HCT116 (cell line): ENCODE measurements around the gene CYP3A4. TPM values are rescaled to one million over a fixed set of nuclear protein-coding genes. Genes with fewer than 3 reads are reported as not detected.
A peak's percentile ranks its signal among the peaks of the same experiment; 100 is the strongest.

Source experiments
- ATAC-seq: fragments of 200-7000 bp; cut with Tn5 transposase; 2 replicates; pipeline ENCODE4 v1.9.1; 2020; ENCODE audit warnings: mild to moderate bottlenecking, moderate library complexity
- BruUV-seq: library from RNA; stranded (reverse); fragments of 400-500 nt; replicated peaks from 2 replicates; lab custom pipeline; 2021; lab: Mats Ljungman, UMichigan
- CTCF ChIA-PET: fragments of 300-600 bp; sonication (Branson Sonifier 250); formaldehyde crosslinking; loops from one replicate; lab custom pipeline; 2021; ENCODE audit warnings: antibody characterized with exemption; lab: Charles Lee
- POLR2A ChIA-PET: fragments of 300-600, 350-600 bp; sonication (Branson Sonifier 250); formaldehyde crosslinking; loops from one replicate; lab custom pipeline; 2021; ENCODE audit warnings: antibody characterized with exemption; lab: Charles Lee
- RAD21 ChIA-PET, 2 experiments: fragments of 300-600 bp; sonication (Branson Sonifier 250); formaldehyde crosslinking; loops; one replicate each; lab custom pipeline; 2023; ENCODE audit warnings: low total read pairs in 2 of 2; ENCODE audit not compliant: uncharacterized antibody in 2 of 2, unreplicated experiment in 2 of 2, low non-redundant PET in 1 of 2; lab: Charles Lee
- DNase-seq: peaks from one replicate; pipeline ENCODE4 v3.0.0-alpha.2; 2010; ENCODE audit warnings: low read depth, low spot score
- H2AFZ ChIP-seq: fragments of 200-600 bp; shearing (Covaris generic), sonication (generic); 2 replicates; pipeline ENCODE4 v1.6.1; 2017; ENCODE audit warnings: low read depth, mixed run types, mixed read lengths, antibody characterized with exemption, low read length; ENCODE audit not compliant: poor library complexity, severe bottlenecking
- H3K27ac ChIP-seq: 2 replicates; pipeline ENCODE4 v1.5.1; 2012; ENCODE audit warnings: low read depth, low read length
- H3K27me3 ChIP-seq: fragments of 200-600 bp; sonication (generic); 2 replicates; pipeline ENCODE4 v1.6.1; 2016; ENCODE audit warnings: mixed run types, low read length, mixed read lengths; ENCODE audit not compliant: insufficient read depth
- H3K36me3 ChIP-seq, 2 experiments: fragments of 200-500 bp in 1 of 2; fragments of 200-600 bp in 1 of 2; sonication (Bioruptor generic) in 1 of 2; sonication (generic) in 1 of 2; 2 replicates each; pipeline versions ENCODE4 v1.5.1 to v1.6.1; 2014 to 2016; ENCODE audit warnings: low read length in 2 of 2, inconsistent platforms in 1 of 2, mixed read lengths in 1 of 2, mixed run types in 1 of 2; ENCODE audit not compliant: insufficient read depth in 2 of 2, control insufficient read depth in 1 of 2
- H3K4me1 ChIP-seq, 2 experiments: fragments of 200-600 bp in 1 of 2; sonication (generic) in 1 of 2; 2 replicates each; pipeline versions ENCODE4 v1.5.1 to v1.6.1; 2012 to 2017; ENCODE audit warnings: low read length in 2 of 2, inconsistent platforms in 1 of 2, mild to moderate bottlenecking in 1 of 2, mixed read lengths in 1 of 2, mixed run types in 1 of 2, moderate library complexity in 1 of 2; ENCODE audit not compliant: insufficient read depth in 2 of 2, control insufficient read depth in 1 of 2
- H3K4me2 ChIP-seq: fragments of 200-600 bp; sonication (generic); 2 replicates; pipeline ENCODE4 v1.6.1; 2017; ENCODE audit warnings: mixed run types, low read length, mixed read lengths
- H3K4me3 ChIP-seq, 2 experiments: fragments of 200-600 bp in 1 of 2; sonication (generic) in 1 of 2; replicated peaks in 1 of 2; 2 replicates each; pipeline ENCODE4 v1.5.1; 2011 to 2016; ENCODE audit warnings: low read length in 2 of 2, control low read depth in 1 of 2, low read depth in 1 of 2, mild to moderate bottlenecking in 1 of 2, mixed read lengths in 1 of 2, mixed run types in 1 of 2
- H3K79me2 ChIP-seq: fragments of 200-600 bp; sonication (generic); 2 replicates; pipeline ENCODE4 v1.6.1; 2017; ENCODE audit warnings: mild to moderate bottlenecking, mixed run types, low read length, moderate library complexity, mixed read lengths; ENCODE audit not compliant: insufficient read depth
- H3K9ac ChIP-seq: fragments of 200-600 bp; sonication (generic); 2 replicates; pipeline ENCODE4 v1.6.1; 2016; ENCODE audit warnings: low read length, mixed read lengths
- H3K9me2 ChIP-seq: fragments of 200-600 bp; sonication (generic), shearing (Covaris generic); 2 replicates; pipeline ENCODE4 v1.6.1; 2017; ENCODE audit warnings: mixed run types, mild to moderate bottlenecking, moderate library complexity; ENCODE audit not compliant: insufficient read depth
- H3K9me3 ChIP-seq, 2 experiments: fragments of 200-500 bp in 1 of 2; fragments of 200-600 bp in 1 of 2; sonication (Bioruptor generic) in 1 of 2; sonication (generic) in 1 of 2; 2 replicates each; pipeline ENCODE4 v1.6.1; 2014 to 2017; ENCODE audit warnings: low read length in 2 of 2, mixed read lengths in 2 of 2, inconsistent platforms in 1 of 2, low read depth in 1 of 2, mild to moderate bottlenecking in 1 of 2, mixed run types in 1 of 2, moderate library complexity in 1 of 2; ENCODE audit not compliant: control insufficient read depth in 1 of 2, insufficient read depth in 1 of 2
- H4K20me1 ChIP-seq: fragments of 200-600 bp; sonication (generic), shearing (Covaris generic); 2 replicates; pipeline ENCODE4 v1.6.1; 2017; ENCODE audit warnings: mixed run types, mild to moderate bottlenecking, moderate library complexity; ENCODE audit not compliant: insufficient read depth
- EGR1 ChIP-seq: IDR thresholded peaks from 2 replicates; pipeline ENCODE4 v1.6.1; 2012; ENCODE audit warnings: low read depth
- ELF1 ChIP-seq: IDR thresholded peaks from 2 replicates; pipeline ENCODE4 v1.6.1; 2012; ENCODE audit warnings: low read depth, borderline replicate concordance
- EZH2 ChIP-seq: fragments of 200-600 bp; sonication (generic); IDR thresholded peaks from 2 replicates; pipeline ENCODE4 v1.6.1; 2017; ENCODE audit warnings: antibody characterized with exemption, mixed run types
- FOSL1 ChIP-seq: IDR thresholded peaks from 2 replicates; pipeline ENCODE4 v1.6.1; 2012; ENCODE audit warnings: low read depth
- JUND ChIP-seq: IDR thresholded peaks from 2 replicates; pipeline ENCODE4 v1.6.1; 2012
- POLR2A ChIP-seq: IDR thresholded peaks from 2 replicates; pipeline ENCODE4 v1.7.0; 2011; ENCODE audit warnings: borderline replicate concordance; ENCODE audit not compliant: insufficient read depth, insufficient read length; ENCODE audit errors: extremely low read depth
- SP1 ChIP-seq: IDR thresholded peaks from 2 replicates; pipeline ENCODE4 v1.6.1; 2012; ENCODE audit warnings: low read depth
- ZFX ChIP-seq: fragments of 450-650 bp; IDR thresholded peaks from 2 replicates; pipeline ENCODE4 v1.6.1; 2017
- intact Hi-C: fragments of 100-400 bp; cut with micrococcal nuclease; formaldehyde crosslinking; loops from 2 replicates; pipeline ENCODE4 v1.10.0; 2022
- total RNA-seq: library from RNA; stranded (reverse); gene quantifications from one replicate; pipeline ENCODE4 v1.2.1, GENCODE V29; 2021; ENCODE audit not compliant: unreplicated experiment
- TF ChIP-seq, protein P1 (sequence below): IDR thresholded peaks from 2 replicates; pipeline ENCODE4 v1.6.1; 2011; ENCODE audit warnings: mild to moderate bottlenecking, low read length, moderate library complexity; ENCODE audit not compliant: insufficient replicate concordance; ENCODE audit errors: extremely low read depth
- TF ChIP-seq, protein P2 (sequence below): IDR thresholded peaks from 2 replicates; pipeline ENCODE4 v1.6.1; 2012; ENCODE audit warnings: low read depth

Gene CYP3A4
- total RNA-seq, 1 experiment from 2014 or later = 0.25 TPM

DNA sequence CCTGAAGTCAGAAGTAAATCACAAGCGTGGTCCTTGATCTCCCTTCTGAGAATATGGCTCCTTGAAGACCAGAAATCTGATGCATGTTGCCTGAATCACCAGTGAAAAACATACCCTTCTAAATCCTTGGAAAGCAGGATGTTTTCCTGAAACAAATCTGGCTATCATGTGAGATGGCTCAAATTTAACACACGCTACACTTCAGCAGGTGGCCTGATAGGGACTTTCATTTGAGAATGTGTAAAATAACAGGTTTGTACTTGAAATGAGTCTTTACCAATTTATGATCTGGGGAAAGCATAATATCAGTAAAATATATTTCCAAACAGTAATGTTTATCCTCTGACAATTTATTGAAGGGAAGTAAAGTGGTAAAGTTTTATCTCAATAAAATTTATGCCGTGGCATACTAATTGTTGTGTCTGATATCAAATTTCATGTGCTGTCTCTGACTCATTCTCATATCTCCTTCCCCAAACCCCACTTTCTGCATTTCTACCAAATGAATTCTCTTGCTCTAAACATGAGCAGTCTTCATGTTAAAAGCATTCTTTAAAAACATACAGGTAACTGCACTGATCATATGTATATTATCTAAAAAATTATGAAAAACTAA lies 17.4 kb downstream of the CYP3A4 start:
- no peak for ATAC-seq
- Histone ChIP-seq H3K27me3 (no peaks in the 10 kb centered on the region), H3K9me2 (no peaks in the 10 kb centered on the region)
- TF ChIP-seq FOSL1 = 0 out of 2 replicates have a peak, but pooled peaks have one; percentile 13
- TF ChIP-seq SP1 = no peak
- TF ChIP-seq, all 23 proteins: peak for 1
- no peak for DNase-seq
- Histone ChIP-seq H3K9ac (no peak overlapping the region), H3K27ac (no peak overlapping the region), H3K4me1 (no peaks in the 10 kb centered on the region), H3K36me3 (no peaks in the 10 kb centered on the region), H3K4me3 (no peak overlapping the region), H4K20me1 (no peaks in the 10 kb centered on the region), H3K4me2 (no peak overlapping the region), H2AFZ (no peak overlapping the region), H3K79me2 (no peaks in the 10 kb centered on the region), H3K9me3 (no peaks in the 10 kb centered on the region)
- ChIA-PET RAD21 (no interaction called here), CTCF (no interaction called here), POLR2A (no interaction called here)
- intact Hi-C loops = no loop called here
- BruUV-seq = no TSS peak

DNA sequence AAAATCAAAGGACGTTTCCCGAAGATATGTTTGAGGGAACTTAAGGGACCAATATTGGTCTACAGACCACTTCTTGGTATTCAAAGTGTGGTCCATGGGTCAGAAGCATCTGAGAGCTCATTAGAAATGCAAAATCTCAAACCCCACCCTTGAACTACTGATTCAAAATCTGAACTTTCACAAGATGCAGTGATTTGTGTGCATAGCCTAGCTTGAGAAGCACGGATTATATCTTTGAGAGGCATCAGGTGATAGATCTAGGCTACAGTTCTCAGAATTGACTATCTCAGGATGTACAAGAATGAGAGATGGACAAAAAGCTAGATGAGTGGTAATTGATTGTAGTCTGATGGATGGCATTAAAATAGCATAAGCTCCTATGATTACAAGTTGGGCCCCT lies 19.5 kb downstream of the CYP3A4 start:
- no peaks in the 10 kb centered on the region for H3K9me2 ChIP-seq
- H4K20me1 ChIP-seq = no peaks in the 10 kb centered on the region
- H3K27ac ChIP-seq = no peak overlapping the region
- H3K79me2 ChIP-seq = no peaks in the 10 kb centered on the region
- H2AFZ ChIP-seq = no peak overlapping the region
- DNase-seq (no peak), ATAC-seq (no peak)
- H3K4me1 ChIP-seq = no peaks in the 10 kb centered on the region
- H3K36me3 ChIP-seq = no peaks in the 10 kb centered on the region
- CTCF ChIA-PET = no interaction called here
- POLR2A ChIA-PET = no interaction called here
- TF ChIP-seq JUND (no peak), ELF1 (no peak), POLR2A (no peak), EZH2 (no peak), EGR1 (no peak), ZFX (no peak)
- TF ChIP-seq, protein P1, sequence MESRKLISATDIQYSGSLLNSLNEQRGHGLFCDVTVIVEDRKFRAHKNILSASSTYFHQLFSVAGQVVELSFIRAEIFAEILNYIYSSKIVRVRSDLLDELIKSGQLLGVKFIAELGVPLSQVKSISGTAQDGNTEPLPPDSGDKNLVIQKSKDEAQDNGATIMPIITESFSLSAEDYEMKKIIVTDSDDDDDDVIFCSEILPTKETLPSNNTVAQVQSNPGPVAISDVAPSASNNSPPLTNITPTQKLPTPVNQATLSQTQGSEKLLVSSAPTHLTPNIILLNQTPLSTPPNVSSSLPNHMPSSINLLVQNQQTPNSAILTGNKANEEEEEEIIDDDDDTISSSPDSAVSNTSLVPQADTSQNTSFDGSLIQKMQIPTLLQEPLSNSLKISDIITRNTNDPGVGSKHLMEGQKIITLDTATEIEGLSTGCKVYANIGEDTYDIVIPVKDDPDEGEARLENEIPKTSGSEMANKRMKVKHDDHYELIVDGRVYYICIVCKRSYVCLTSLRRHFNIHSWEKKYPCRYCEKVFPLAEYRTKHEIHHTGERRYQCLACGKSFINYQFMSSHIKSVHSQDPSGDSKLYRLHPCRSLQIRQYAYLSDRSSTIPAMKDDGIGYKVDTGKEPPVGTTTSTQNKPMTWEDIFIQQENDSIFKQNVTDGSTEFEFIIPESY = no peak
- TF ChIP-seq, protein P2, sequence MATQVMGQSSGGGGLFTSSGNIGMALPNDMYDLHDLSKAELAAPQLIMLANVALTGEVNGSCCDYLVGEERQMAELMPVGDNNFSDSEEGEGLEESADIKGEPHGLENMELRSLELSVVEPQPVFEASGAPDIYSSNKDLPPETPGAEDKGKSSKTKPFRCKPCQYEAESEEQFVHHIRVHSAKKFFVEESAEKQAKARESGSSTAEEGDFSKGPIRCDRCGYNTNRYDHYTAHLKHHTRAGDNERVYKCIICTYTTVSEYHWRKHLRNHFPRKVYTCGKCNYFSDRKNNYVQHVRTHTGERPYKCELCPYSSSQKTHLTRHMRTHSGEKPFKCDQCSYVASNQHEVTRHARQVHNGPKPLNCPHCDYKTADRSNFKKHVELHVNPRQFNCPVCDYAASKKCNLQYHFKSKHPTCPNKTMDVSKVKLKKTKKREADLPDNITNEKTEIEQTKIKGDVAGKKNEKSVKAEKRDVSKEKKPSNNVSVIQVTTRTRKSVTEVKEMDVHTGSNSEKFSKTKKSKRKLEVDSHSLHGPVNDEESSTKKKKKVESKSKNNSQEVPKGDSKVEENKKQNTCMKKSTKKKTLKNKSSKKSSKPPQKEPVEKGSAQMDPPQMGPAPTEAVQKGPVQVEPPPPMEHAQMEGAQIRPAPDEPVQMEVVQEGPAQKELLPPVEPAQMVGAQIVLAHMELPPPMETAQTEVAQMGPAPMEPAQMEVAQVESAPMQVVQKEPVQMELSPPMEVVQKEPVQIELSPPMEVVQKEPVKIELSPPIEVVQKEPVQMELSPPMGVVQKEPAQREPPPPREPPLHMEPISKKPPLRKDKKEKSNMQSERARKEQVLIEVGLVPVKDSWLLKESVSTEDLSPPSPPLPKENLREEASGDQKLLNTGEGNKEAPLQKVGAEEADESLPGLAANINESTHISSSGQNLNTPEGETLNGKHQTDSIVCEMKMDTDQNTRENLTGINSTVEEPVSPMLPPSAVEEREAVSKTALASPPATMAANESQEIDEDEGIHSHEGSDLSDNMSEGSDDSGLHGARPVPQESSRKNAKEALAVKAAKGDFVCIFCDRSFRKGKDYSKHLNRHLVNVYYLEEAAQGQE = no peak
- TF ChIP-seq, all 23 proteins: peak for 0
- RAD21 ChIA-PET = no interaction called here
- BruUV-seq = no TSS peak
- Histone ChIP-seq H3K27me3 (no peaks in the 10 kb centered on the region), H3K9me3 (no peaks in the 10 kb centered on the region), H3K4me3 (no peak overlapping the region), H3K4me2 (no peak overlapping the region), H3K9ac (no peak overlapping the region)
- intact Hi-C loops = no loop called here
